ENCODE measurements around the gene BRCA2. TPM values are rescaled to one million over a fixed set of nuclear protein-coding genes. Genes with fewer than 3 reads are reported as not detected.

Gene BRCA2
- total and polyA plus RNA-seq, 9 of the 15 experiments (the other 6 are each of a cell fraction or from before 2014, with no cell fraction given): 4.1 to 17.3 (median 5.8) TPM

- CTCF ChIA-PET (ENCODE audit: low intra/inter-chr PET ratio): no interaction called here
- Histone ChIP-seq H4K20me1 (replicated peaks; ENCODE audit: control insufficient read depth, insufficient read depth, low read length) (no peaks in the 10 kb centered on the region), H3K9ac (ENCODE audit: insufficient read depth in 1 of 2, low read depth in 2 of 2, low read length in 2 of 2) (no peak overlapping the region), H3K27ac (ENCODE audit: extremely low read depth, low read depth, low read length) (no peak overlapping the region), H3K9me3 (replicated peaks; ENCODE audit: control insufficient read depth, insufficient read depth, low read depth, low read length) (no peaks in the 10 kb centered on the region; the same call in 1 of the 2 replicates), H3K36me3 (ENCODE audit: control insufficient read depth, insufficient read depth, low read length) (no peaks in the 10 kb centered on the region), H3K9me1 (ENCODE audit: control insufficient read depth, insufficient read depth, low read length) (no peaks in the 10 kb centered on the region), H3K4me2 (ENCODE audit: insufficient read depth, low read length) (no peak overlapping the region), H3K27me3 (ENCODE audit: control insufficient read depth in 2 of 2, insufficient read depth in 2 of 2, low read length in 2 of 2) (no peaks in the 10 kb centered on the region), H3K4me1 (replicated peaks in 1 of 2; ENCODE audit: control insufficient read depth in 2 of 2, insufficient read depth in 2 of 2, low read length in 2 of 2) (no peaks in the 10 kb centered on the region), H2AFZ (ENCODE audit: low read depth, low read length) (no peak overlapping the region), H3K4me3 (no peak overlapping the region), H3K79me2 (ENCODE audit: control insufficient read depth, insufficient read depth, low read length) (no peaks in the 10 kb centered on the region)
- DNase-seq (ENCODE audit: extremely low read depth in 1 of 4, low spot score in 3 of 4): no peak
- in situ Hi-C loops (cut with MboI): no loop called here
- intact Hi-C loops (cut with micrococcal nuclease): no loop called here
- FAIRE-seq: no peak
- TF ChIP-seq MEF2D (tag; conservative IDR thresholded peaks at IDR 0.05; ENCODE audit: low read depth): no peak
- no peak for TF ChIP-seq ZNF318 (IDR thresholded peaks at IDR 0.05; ENCODE audit: borderline replicate concordance in 1 of 2, low read depth in 1 of 2)
- no peak for TF ChIP-seq NFATC3 (IDR thresholded peaks at IDR 0.05)
- no peak for TF ChIP-seq MEIS2 (IDR thresholded peaks at IDR 0.05; ENCODE audit: partially characterized antibody)
- TF ChIP-seq CXXC5 (CRISPR knock-in tag; IDR thresholded peaks at IDR 0.05): no peak
- no peak for ATAC-seq
- WGBS (ENCODE audit: insufficient coverage, low coverage, missing lambda C conversion rate): 87% methylated on average over 3 of the region's 3 CpGs
- no TSS peak for BruUV-seq (replicated peaks)
- POLR2A ChIA-PET: no interaction called here
Observed at GRCh38 chr13:32432856-32433255, 117.5 kb downstream of the BRCA2 start.
